HFFc6 (cell line): ENCODE data around the gene ADGRL1. TPM values are rescaled to one million over a fixed set of nuclear protein-coding genes. Genes with fewer than 3 reads are reported as not detected.

Source experiments
- DNase-seq: peaks from one replicate; pipeline ENCODE4 v3.0.0-alpha.2; 2018
- H3K27ac Mint-ChIP-seq: 2 replicates; pipeline ENCODE4 v1.8.0; 2020; ENCODE audit warnings: mild to moderate bottlenecking, mixed read lengths
- H3K27me3 Mint-ChIP-seq: 2 replicates; pipeline ENCODE4 v1.8.0; 2021; ENCODE audit warnings: mild to moderate bottlenecking, moderate library complexity, mixed read lengths; ENCODE audit not compliant: insufficient read depth
- H3K36me3 Mint-ChIP-seq: 2 replicates; pipeline ENCODE4 v1.8.0; 2021; ENCODE audit warnings: low read depth, mixed read lengths
- H3K4me1 Mint-ChIP-seq: 2 replicates; pipeline ENCODE4 v1.8.0; 2020; ENCODE audit warnings: low read depth, mixed read lengths
- H3K4me3 Mint-ChIP-seq: 2 replicates; pipeline ENCODE4 v1.8.0; 2020; ENCODE audit warnings: mild to moderate bottlenecking, moderate library complexity, mixed read lengths
- H3K9me3 Mint-ChIP-seq: 2 replicates; pipeline ENCODE4 v1.8.0; 2020; ENCODE audit warnings: mild to moderate bottlenecking, mixed read lengths
- CTCF ChIP-seq: fragments of 200-600 bp; sonication (generic); IDR thresholded peaks from 2 replicates; pipeline ENCODE4 v1.5.0; 2021; ENCODE audit warnings: antibody characterized with exemption, mild to moderate bottlenecking
- total RNA-seq, 6 experiments: library from RNA; stranded (reverse); fragmentation: NEBNext Ultra II Directional; extraction: Animal tissue kit (Norgen Biotek cat#: 25700); gene quantifications; 2 replicates in 1 of 6; 3 replicates in 5 of 6; pipeline ENCODE4 v1.2.3, GENCODE V29; 2021

ADGRL1 gene
- total RNA-seq, 6 experiments from 2014 or later: 1.6 to 2.9 (median 2.2) TPM

- TF ChIP-seq CTCF: no peak
- no peaks in the 10 kb centered on the region for H3K9me3 Mint-ChIP-seq
- DNase-seq: no peak
- no peaks in the 10 kb centered on the region for H3K4me1 Mint-ChIP-seq
- H3K36me3 Mint-ChIP-seq: peaks cover 15% of the 10 kb centered on the region; the same call in 1 of the 2 replicates
- no peak overlapping the region for H3K4me3 Mint-ChIP-seq
- no peaks in the 10 kb centered on the region; the same call in 1 of the 2 replicates for H3K27me3 Mint-ChIP-seq
- no peak overlapping the region for H3K27ac Mint-ChIP-seq
Measured at GRCh38 chr19:14101003-14101545, 104.9 kb downstream of the ADGRL1 start.

Other genes starting within 250 kb of the ADGRL1 start
- gene RFX1, start 199.8 kb downstream of the ADGRL1 start, total RNA-seq: 10 to 100 TPM; 11.6 to 13.0 (median 12.2) TPM
- not detected for gene RLN3, start 178.0 kb downstream of the ADGRL1 start, total RNA-seq
- gene IL27RA, start 174.4 kb downstream of the ADGRL1 start, total RNA-seq: 1 to 10 TPM; 4.7 to 6.1 (median 5.1) TPM
- 1 to 10 TPM; 1.2 to 4.0 (median 2.8) TPM for gene PALM3, start 144.1 kb downstream of the ADGRL1 start, total RNA-seq
- gene MISP3, start 133.4 kb downstream of the ADGRL1 start, total RNA-seq: 1 to 10 TPM in 2 of 6 experiments, under 1 TPM in 4; 0.62 to 1.2 (median 0.88) TPM
- gene C19orf67, start 120.4 kb downstream of the ADGRL1 start, total RNA-seq: not detected
- 10 to 100 TPM; 33.0 to 48.6 (median 35.9) TPM for gene SAMD1, start 115.4 kb downstream of the ADGRL1 start, total RNA-seq
- gene PRKACA, start 88.4 kb downstream of the ADGRL1 start, total RNA-seq: 100 to 1,000 TPM; 137 to 170 (median 149) TPM
- 10 to 100 TPM; 11.0 to 22.8 (median 18.6) TPM for gene ASF1B, start 69.6 kb downstream of the ADGRL1 start, total RNA-seq
- gene ADGRE5, start 175.3 kb upstream of the ADGRL1 start, total RNA-seq: 10 to 100 TPM; 79.7 to 91.9 (median 85.4) TPM
- 10 to 100 TPM; 52.5 to 82.7 (median 78.0) TPM for gene DDX39A, start 213.2 kb upstream of the ADGRL1 start, total RNA-seq
- gene PKN1, start 227.1 kb upstream of the ADGRL1 start, total RNA-seq: 100 to 1,000 TPM; 132 to 173 (median 149) TPM